HG02981 (cell line): ENCODE results near the gene RERGL.
"Not testable (repeated sequence)": the region's sequence is repeated elsewhere in the genome, so short reads cannot be mapped to it uniquely, and the experiment has no call there.

Source experiments
- ATAC-seq: cut with Tn5 transposase; IDR thresholded peaks from one replicate; pipeline ENCODE4 v1.9.1; 2021; ENCODE audit warnings: mild to moderate bottlenecking, moderate library complexity; ENCODE audit not compliant: unreplicated experiment

Gene RERGL

DNA sequence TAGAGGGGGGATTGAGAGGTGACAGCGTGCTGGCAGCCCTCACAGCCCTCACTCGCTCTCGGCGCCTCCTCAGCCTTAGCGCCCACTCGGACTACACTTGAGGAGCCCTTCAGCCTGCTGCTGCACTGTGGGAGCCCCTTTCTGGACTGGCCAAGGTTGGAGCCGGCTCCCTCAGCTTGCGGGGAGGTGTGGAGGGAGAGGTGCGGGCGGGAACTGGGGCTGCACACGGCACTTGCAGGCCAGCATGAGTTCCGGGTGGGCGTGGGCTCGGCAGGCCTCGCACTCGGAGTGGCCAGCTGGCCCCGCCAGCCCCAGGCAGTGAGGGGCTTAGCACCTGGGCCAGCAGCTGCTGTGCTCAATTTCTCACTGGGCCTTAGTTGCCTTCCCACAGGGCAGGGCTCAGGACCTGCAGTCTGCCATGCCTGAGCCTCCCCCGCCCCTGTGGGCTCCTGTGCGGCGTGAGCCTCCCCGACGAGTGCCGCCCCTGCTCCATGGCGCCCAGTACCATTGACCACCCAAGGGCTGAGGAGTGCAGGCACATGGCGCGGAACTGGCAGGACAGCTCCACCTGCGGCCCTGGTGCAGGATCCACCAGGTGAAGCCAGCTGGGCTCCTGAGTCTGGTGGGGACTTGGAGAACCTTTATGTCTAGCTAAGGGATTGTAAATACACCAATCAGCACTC lies 49.8 kb downstream of the RERGL start:
- not testable (repeated sequence) for ATAC-seq
